ENCODE data around the gene WFDC12.
A peak's percentile ranks its signal among the peaks of the same experiment; 100 is the strongest.

Gene WFDC12

DNA sequence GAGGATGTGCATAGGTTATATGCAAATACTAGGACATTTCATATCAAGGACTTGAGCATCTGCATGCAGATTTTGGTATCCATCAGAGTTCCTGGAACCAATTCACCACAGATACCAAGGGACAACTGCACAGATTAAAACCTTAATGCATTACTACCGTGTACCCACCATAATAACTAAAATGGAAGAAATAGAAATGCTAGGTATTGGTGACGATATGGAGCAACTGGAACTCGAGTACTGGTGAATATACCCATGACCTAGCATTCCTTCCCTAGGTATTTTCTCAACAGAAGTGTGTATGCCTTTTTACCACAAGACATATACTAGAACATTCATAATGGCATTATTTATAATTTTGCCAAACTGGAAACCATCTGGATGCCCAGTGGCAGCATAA lies 41.8 kb downstream of the WFDC12 start:
- no peak for TF ChIP-seq ZFX (IDR thresholded peaks at IDR 0.05; ENCODE audit: borderline replicate concordance)
- TF ChIP-seq, protein P1, sequence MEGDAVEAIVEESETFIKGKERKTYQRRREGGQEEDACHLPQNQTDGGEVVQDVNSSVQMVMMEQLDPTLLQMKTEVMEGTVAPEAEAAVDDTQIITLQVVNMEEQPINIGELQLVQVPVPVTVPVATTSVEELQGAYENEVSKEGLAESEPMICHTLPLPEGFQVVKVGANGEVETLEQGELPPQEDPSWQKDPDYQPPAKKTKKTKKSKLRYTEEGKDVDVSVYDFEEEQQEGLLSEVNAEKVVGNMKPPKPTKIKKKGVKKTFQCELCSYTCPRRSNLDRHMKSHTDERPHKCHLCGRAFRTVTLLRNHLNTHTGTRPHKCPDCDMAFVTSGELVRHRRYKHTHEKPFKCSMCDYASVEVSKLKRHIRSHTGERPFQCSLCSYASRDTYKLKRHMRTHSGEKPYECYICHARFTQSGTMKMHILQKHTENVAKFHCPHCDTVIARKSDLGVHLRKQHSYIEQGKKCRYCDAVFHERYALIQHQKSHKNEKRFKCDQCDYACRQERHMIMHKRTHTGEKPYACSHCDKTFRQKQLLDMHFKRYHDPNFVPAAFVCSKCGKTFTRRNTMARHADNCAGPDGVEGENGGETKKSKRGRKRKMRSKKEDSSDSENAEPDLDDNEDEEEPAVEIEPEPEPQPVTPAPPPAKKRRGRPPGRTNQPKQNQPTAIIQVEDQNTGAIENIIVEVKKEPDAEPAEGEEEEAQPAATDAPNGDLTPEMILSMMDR (IDR thresholded peaks at IDR 0.05), result no peak
- H3K27ac ChIP-seq, result no peak overlapping the region

DNA sequence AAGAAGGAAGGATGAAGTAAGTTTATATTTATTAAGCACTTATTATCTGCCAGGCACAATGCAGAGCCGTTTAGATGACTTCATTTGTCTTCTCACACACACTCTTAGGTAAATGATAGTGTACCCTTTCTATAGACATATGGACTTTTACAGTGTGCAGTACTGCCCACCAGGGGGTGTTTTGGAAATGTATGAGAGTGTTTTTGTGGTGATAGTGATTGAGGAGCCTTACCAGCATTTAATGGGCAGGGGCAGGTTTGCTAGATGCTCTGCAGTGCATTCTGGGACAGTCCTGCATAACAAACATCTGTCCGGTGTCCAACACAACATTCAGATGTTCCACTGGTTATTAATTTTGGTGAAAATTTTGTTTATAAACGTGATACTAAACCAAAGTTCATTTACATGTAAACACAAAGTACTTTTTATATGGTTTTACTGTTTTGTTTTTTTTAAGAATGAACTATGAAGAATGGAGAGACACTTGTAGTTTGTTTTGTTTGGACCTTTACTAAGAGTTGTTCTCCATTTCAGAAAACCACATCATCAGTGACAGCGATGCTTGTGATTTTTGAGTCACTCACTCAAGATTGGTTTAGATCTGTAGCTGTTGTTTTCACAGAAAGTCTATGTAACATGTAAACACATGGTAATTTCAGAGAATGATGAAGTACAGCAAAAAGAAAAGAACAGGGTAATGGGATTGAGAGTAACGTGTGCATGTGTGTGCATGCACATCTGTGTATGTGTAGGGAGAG lies 43.2 kb downstream of the WFDC12 start:
- TF ChIP-seq, protein P1 (IDR thresholded peaks at IDR 0.05), result peak; percentile 41
- TF ChIP-seq ZFX (IDR thresholded peaks at IDR 0.05; ENCODE audit: borderline replicate concordance), result no peak
- H3K27ac ChIP-seq, result no peak overlapping the region

DNA sequence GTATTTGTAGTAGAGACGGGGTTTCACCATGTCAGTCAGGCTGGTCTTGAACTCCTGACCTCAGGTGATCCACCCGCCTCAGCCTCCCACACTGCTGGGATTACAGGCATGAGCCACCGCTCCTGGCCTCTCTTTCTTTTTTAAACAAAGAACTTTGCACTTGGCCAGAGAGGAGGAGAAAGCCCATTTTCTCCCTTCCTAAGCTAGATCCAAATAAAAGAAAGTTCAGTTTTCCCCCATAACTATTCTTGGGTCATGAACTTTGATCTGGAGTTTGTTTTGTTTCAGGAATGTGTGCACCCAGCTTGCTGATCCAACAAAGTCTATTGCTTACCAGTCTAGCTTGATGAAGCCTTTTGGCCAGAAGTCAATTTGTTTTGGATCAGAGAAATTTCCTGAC lies 46.7 kb downstream of the WFDC12 start:
- TF ChIP-seq, protein P1 (IDR thresholded peaks at IDR 0.05), result no peak
- TF ChIP-seq ZFX (IDR thresholded peaks at IDR 0.05; ENCODE audit: borderline replicate concordance), result no peak
- no peak overlapping the region for H3K27ac ChIP-seq

Measured in 22Rv1 (cell line).